IMR-90 (cell line): ENCODE data around the gene SKAP1. TPM values are rescaled to one million over a fixed set of nuclear protein-coding genes. Genes with fewer than 3 reads are reported as not detected.

ENCODE experiments used
- ATAC-seq: fragments of 200-7000 bp; cut with Tn5 transposase; 2 replicates; pipeline ENCODE4 v1.9.1; 2020; ENCODE audit warnings: low read depth, mild to moderate bottlenecking, moderate library complexity
- BruUV-seq: library from RNA; stranded (reverse); fragments of 400-500 nt; replicated peaks from 2 replicates; lab custom pipeline; 2021; lab: Mats Ljungman, UMichigan
- CTCF ChIA-PET: fragments of 300-600 bp; formaldehyde crosslinking; extraction: SDS; loops from one replicate; lab custom pipeline; 2021; ENCODE audit warnings: antibody characterized with exemption; lab: Yijun Ruan, JAX
- POLR2A ChIA-PET: fragments of 300-600 bp; sonication (Branson Sonifier 250); formaldehyde crosslinking; loops from one replicate; lab custom pipeline; 2022; ENCODE audit warnings: antibody characterized with exemption; ENCODE audit not compliant: unreplicated experiment; lab: Charles Lee
- DNase-seq: peaks from one replicate; pipeline ENCODE4 v3.0.0; 2013
- H2AFZ ChIP-seq: replicated peaks from 2 replicates; pipeline ENCODE3; 2013; ENCODE audit warnings: low read length, mild to moderate bottlenecking; ENCODE audit not compliant: poor library complexity
- H2AK5ac ChIP-seq: 2 replicates; pipeline ENCODE4 v1.6.1; 2013; ENCODE audit warnings: low read depth, low read length, inconsistent platforms
- H2AK9ac ChIP-seq: replicated peaks from 2 replicates; pipeline ENCODE3; 2013; ENCODE audit warnings: mild to moderate bottlenecking, low read depth, low read length, moderate library complexity; ENCODE audit not compliant: poor library complexity
- H2BK120ac ChIP-seq: 2 replicates; pipeline ENCODE4 v1.6.1; 2013; ENCODE audit warnings: low read depth, low read length, inconsistent platforms
- H2BK15ac ChIP-seq: 3 replicates; pipeline ENCODE4 v1.6.1; 2013; ENCODE audit warnings: low read depth, low read length, inconsistent platforms
- H2BK20ac ChIP-seq: 2 replicates; pipeline ENCODE4 v1.6.1; 2013; ENCODE audit warnings: low read depth, mild to moderate bottlenecking, inconsistent platforms, low read length, moderate library complexity
- H2BK5ac ChIP-seq: 2 replicates; pipeline ENCODE4 v1.6.1; 2013; ENCODE audit warnings: mild to moderate bottlenecking, low read depth, low read length, inconsistent platforms; ENCODE audit not compliant: poor library complexity, severe bottlenecking
- H3K14ac ChIP-seq: replicated peaks from 2 replicates; pipeline ENCODE4 v1.6.1; 2013; ENCODE audit warnings: low read depth, low read length, inconsistent platforms
- H3K18ac ChIP-seq: 2 replicates; pipeline ENCODE4 v1.6.1; 2013; ENCODE audit warnings: low read depth, low read length, control low read depth
- H3K23ac ChIP-seq: 2 replicates; pipeline ENCODE4 v1.6.1; 2013; ENCODE audit warnings: low read depth, low read length, inconsistent platforms
- H3K27ac ChIP-seq: 2 replicates; pipeline ENCODE4 v1.5.1; 2013; ENCODE audit warnings: mild to moderate bottlenecking, control low read depth, low read length; ENCODE audit not compliant: insufficient read depth
- H3K27me3 ChIP-seq: 2 replicates; pipeline ENCODE4 v1.6.1; 2013; ENCODE audit warnings: low read length; ENCODE audit not compliant: control insufficient read depth, insufficient read depth
- H3K36me3 ChIP-seq: 2 replicates; pipeline ENCODE4 v1.6.1; 2013; ENCODE audit warnings: low read length, mixed read lengths; ENCODE audit not compliant: control insufficient read depth, insufficient read depth
- H3K4ac ChIP-seq: 2 replicates; pipeline ENCODE4 v1.6.1; 2013; ENCODE audit warnings: low read depth, low read length, inconsistent platforms
- H3K4me1 ChIP-seq: 2 replicates; pipeline ENCODE4 v1.6.1; 2013; ENCODE audit warnings: low read length, mixed read lengths; ENCODE audit not compliant: control insufficient read depth, insufficient read depth
- H3K4me2 ChIP-seq: 2 replicates; pipeline ENCODE4 v1.6.1; 2013; ENCODE audit warnings: low read depth, mild to moderate bottlenecking, control low read depth, low read length, moderate library complexity
- H3K4me3 ChIP-seq: 2 replicates; pipeline ENCODE4 v1.5.1; 2013; ENCODE audit warnings: low read depth, mild to moderate bottlenecking, control low read depth, low read length, moderate library complexity; ENCODE audit not compliant: insufficient read depth
- H3K56ac ChIP-seq: 2 replicates; pipeline ENCODE4 v1.6.1; 2013; ENCODE audit warnings: low read length, inconsistent platforms; ENCODE audit not compliant: insufficient read depth; ENCODE audit errors: extremely low read depth
- H3K79me1 ChIP-seq, 2 experiments: 2 replicates each; pipeline ENCODE4 v1.6.1; 2013; ENCODE audit warnings: low read length in 2 of 2, inconsistent platforms in 1 of 2, low read depth in 1 of 2
- H3K9ac ChIP-seq: 2 replicates; pipeline ENCODE4 v1.6.1; 2013; ENCODE audit warnings: low read depth, low read length, control low read depth
- H3K9me1 ChIP-seq: 2 replicates; pipeline ENCODE4 v1.6.1; 2013; ENCODE audit warnings: low read length, inconsistent platforms; ENCODE audit not compliant: insufficient read depth
- H3K9me3 ChIP-seq: 2 replicates; pipeline ENCODE4 v1.6.1; 2013; ENCODE audit warnings: low read length; ENCODE audit not compliant: control insufficient read depth, insufficient read depth
- H4K20me1 ChIP-seq: 2 replicates; pipeline ENCODE4 v1.6.1; 2013; ENCODE audit warnings: low read length, inconsistent platforms; ENCODE audit not compliant: insufficient read depth
- H4K5ac ChIP-seq: 2 replicates; pipeline ENCODE4 v1.6.1; 2013; ENCODE audit warnings: mild to moderate bottlenecking, low read depth, low read length, control low read depth
- H4K8ac ChIP-seq, 2 experiments: 2 replicates each; pipeline ENCODE4 v1.6.1; 2013; ENCODE audit warnings: low read depth in 2 of 2, low read length in 2 of 2, control low read depth in 1 of 2, inconsistent platforms in 1 of 2
- H4K91ac ChIP-seq: 2 replicates; pipeline ENCODE4 v1.6.1; 2013; ENCODE audit warnings: low read depth, low read length, inconsistent platforms; ENCODE audit not compliant: insufficient read depth
- BHLHE40 ChIP-seq: fragments of 150-350 bp; IDR thresholded peaks from 2 replicates; pipeline ENCODE4 v1.6.1; 2016; ENCODE audit warnings: mild to moderate bottlenecking, low read depth, low read length
- CEBPB ChIP-seq: IDR thresholded peaks from 2 replicates; pipeline ENCODE4 v1.6.1; 2012; ENCODE audit warnings: low read depth, low read length, improper control_type of control experiment
- MAFK ChIP-seq: IDR thresholded peaks from 2 replicates; pipeline ENCODE4 v1.6.1; 2012; ENCODE audit warnings: low read depth, low read length, improper control_type of control experiment
- MAZ ChIP-seq: IDR thresholded peaks from 2 replicates; pipeline ENCODE4 v1.6.1; 2012; ENCODE audit warnings: low read depth, mild to moderate bottlenecking, low read length, improper control_type of control experiment, moderate library complexity, borderline replicate concordance
- MXI1 ChIP-seq: IDR thresholded peaks from 2 replicates; pipeline ENCODE4 v1.6.1; 2012; ENCODE audit warnings: low read depth, mild to moderate bottlenecking, low read length, moderate library complexity, borderline replicate concordance
- NFE2L2 ChIP-seq: fragments of 150-350 bp; IDR thresholded peaks from 2 replicates; pipeline ENCODE4 v1.6.1; 2016; ENCODE audit warnings: low read depth, mild to moderate bottlenecking, low read length
- RAD21 ChIP-seq: IDR thresholded peaks from 2 replicates; pipeline ENCODE4 v1.6.1; 2012; ENCODE audit warnings: low read length, improper control_type of control experiment
- RCOR1 ChIP-seq: IDR thresholded peaks from 2 replicates; pipeline ENCODE4 v1.6.1; 2012; ENCODE audit warnings: mild to moderate bottlenecking, low read length, improper control_type of control experiment; ENCODE audit not compliant: insufficient replicate concordance
- RFX5 ChIP-seq: IDR thresholded peaks from 2 replicates; pipeline ENCODE4 v1.8.0; 2012; ENCODE audit warnings: low read depth, mild to moderate bottlenecking, low read length, moderate library complexity
- SMC3 ChIP-seq: fragments of 150-350 bp; IDR thresholded peaks from 2 replicates; pipeline ENCODE4 v1.6.1; 2016; ENCODE audit warnings: low read depth, mild to moderate bottlenecking, antibody characterized with exemption, low read length, moderate library complexity
- WGBS, 2 experiments: methylation state at CpG; one replicate each; pipeline versions ENCODE4 v1.1.5 to v1.1.7; 2013; ENCODE audit warnings: missing lambda C conversion rate in 2 of 2; ENCODE audit not compliant: insufficient read length in 1 of 2; ENCODE audit errors: extremely low coverage in 2 of 2; 5-methylcytosine and 5-hydroxymethylcytosine counted together
- dilution Hi-C: fragments of 300-500 bp; cut with HindIII; formaldehyde crosslinking; loops from one replicate; pipeline ENCODE4 v1.14.3; 2018; ENCODE audit warnings: low sequenced_read_pairs; ENCODE audit not compliant: unreplicated experiment
- in situ Hi-C: fragments of 300-500 bp; cut with MboI; formaldehyde crosslinking; loops from 3 replicates; pipeline ENCODE4 v1.14.3; 2019; ENCODE audit warnings: low sequenced_read_pairs, inconsistent platforms, mixed read lengths
- intact Hi-C: fragments of 100-400 bp; cut with micrococcal nuclease; formaldehyde crosslinking; loops from 2 replicates; pipeline ENCODE4 v1.10.0; 2022
- polyA plus RNA-seq, 3 experiments: library from polyadenylated mRNA; depleted of rRNA; stranded (reverse); fragments of >200 nt; gene quantifications; 2 replicates each; pipeline ENCODE4 v1.2.3, GENCODE V29; 2012; ENCODE audit warnings: low replicate concordance in 1 of 3
- total RNA-seq: library from RNA; depleted of rRNA; stranded (reverse); fragments of >200 nt; gene quantifications from 2 replicates; pipeline ENCODE4 v1.2.3, GENCODE V29; 2012
- TF ChIP-seq, protein P1 (sequence below): fragments of 150-350 bp; IDR thresholded peaks from 2 replicates; pipeline ENCODE4 v1.6.1; 2017; ENCODE audit warnings: mild to moderate bottlenecking, antibody characterized with exemption, low read length, low read depth
- TF ChIP-seq, protein P2 (sequence below): fragments of 150-350 bp; IDR thresholded peaks from 2 replicates; pipeline ENCODE4 v1.6.1; 2016; ENCODE audit warnings: low read depth, mild to moderate bottlenecking, low read length, moderate library complexity, borderline replicate concordance

SKAP1 gene
- total and polyA plus RNA-seq, 2 of the 4 experiments (the other 2 are of a cell fraction): not detected

DNA sequence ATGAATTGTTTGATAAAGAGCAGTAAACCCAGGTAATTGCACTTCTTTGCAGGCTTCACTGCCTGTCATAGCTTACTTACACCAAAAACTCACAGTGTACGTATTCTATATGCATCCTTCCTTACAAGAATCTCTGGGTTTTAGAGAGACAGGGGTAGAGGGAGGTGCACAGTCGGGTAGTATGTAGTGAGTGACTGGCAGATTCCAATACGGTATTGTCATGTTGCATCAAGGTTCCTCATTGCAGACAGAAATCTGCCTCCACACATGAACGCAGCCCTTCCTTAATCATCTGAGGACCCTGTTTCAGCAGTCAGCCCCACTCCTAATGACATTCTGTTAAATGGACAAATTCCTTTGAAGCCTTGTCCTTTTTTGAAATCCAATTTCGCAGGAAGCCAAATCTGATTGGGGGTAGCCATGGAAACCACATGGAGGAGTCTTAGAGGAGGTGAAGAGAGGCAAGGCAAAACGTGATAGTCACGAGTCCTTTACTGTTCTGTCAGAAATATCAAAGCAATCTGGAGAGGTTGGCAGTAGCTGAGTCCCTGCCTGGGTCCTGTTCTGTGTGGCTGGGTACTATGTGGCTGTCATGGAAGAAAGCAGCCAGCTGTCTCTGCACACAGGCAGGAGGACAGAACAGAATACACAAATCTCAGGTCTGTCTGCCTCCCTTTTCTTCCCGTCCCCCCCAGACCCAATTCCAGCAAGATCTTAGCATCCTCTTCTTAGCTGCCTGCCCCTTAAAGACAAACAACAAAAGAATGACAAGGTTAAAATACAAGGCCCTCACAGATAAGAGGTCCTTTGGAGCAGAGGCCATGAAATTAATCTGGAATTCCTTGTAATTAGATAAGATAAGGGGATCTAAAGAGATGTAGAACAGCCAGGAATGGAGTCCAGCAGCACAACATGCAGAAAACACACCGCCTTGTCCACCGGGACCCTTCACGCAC, 3.1 kb upstream of the SKAP1 start:
- Histone ChIP-seq H2AK9ac (no peak overlapping the region), H3K27me3 (peaks cover 86% of the 10 kb centered on the region), H4K8ac (no peak overlapping the region), H4K91ac (no peak overlapping the region), H2BK15ac (no peak overlapping the region), H3K9ac (no peak overlapping the region), H2AK5ac (no peak overlapping the region), H4K5ac (no peak overlapping the region), H2AFZ (no peak overlapping the region), H3K23ac (no peak overlapping the region), H3K79me1 (no peaks in the 10 kb centered on the region), H3K4me2 (no peak overlapping the region), H3K4ac (no peak overlapping the region), H4K20me1 (no peaks in the 10 kb centered on the region), H3K18ac (no peak overlapping the region), H3K56ac (no peak overlapping the region), H3K4me1 (no peaks in the 10 kb centered on the region), H3K4me3 (no peak overlapping the region), H3K36me3 (no peaks in the 10 kb centered on the region), H2BK5ac (no peak overlapping the region), H3K9me3 (peaks cover 4% of the 10 kb centered on the region; the same call in 1 of the 2 replicates), H2BK20ac (no peak overlapping the region), H3K14ac (no peak overlapping the region), H3K27ac (no peak overlapping the region), H2BK120ac (no peak overlapping the region), H3K9me1 (no peaks in the 10 kb centered on the region; the same call in 1 of the 2 replicates)
- in situ Hi-C loops (no loop called here), dilution Hi-C loops (no loop called here), intact Hi-C loops (no loop called here)
- DNase-seq (no peak), ATAC-seq (no peak)
- no peak for TF ChIP-seq MAFK
- TF ChIP-seq RCOR1: no peak
- no peak for TF ChIP-seq RFX5
- TF ChIP-seq BHLHE40: no peak
- TF ChIP-seq CEBPB: no peak
- no peak for TF ChIP-seq MXI1
- no peak for TF ChIP-seq MAZ
- TF ChIP-seq, protein P1, sequence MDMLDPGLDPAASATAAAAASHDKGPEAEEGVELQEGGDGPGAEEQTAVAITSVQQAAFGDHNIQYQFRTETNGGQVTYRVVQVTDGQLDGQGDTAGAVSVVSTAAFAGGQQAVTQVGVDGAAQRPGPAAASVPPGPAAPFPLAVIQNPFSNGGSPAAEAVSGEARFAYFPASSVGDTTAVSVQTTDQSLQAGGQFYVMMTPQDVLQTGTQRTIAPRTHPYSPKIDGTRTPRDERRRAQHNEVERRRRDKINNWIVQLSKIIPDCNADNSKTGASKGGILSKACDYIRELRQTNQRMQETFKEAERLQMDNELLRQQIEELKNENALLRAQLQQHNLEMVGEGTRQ: no peak
- no peak for TF ChIP-seq RAD21
- no peak for TF ChIP-seq SMC3
- no peak for TF ChIP-seq NFE2L2
- TF ChIP-seq, protein P2, sequence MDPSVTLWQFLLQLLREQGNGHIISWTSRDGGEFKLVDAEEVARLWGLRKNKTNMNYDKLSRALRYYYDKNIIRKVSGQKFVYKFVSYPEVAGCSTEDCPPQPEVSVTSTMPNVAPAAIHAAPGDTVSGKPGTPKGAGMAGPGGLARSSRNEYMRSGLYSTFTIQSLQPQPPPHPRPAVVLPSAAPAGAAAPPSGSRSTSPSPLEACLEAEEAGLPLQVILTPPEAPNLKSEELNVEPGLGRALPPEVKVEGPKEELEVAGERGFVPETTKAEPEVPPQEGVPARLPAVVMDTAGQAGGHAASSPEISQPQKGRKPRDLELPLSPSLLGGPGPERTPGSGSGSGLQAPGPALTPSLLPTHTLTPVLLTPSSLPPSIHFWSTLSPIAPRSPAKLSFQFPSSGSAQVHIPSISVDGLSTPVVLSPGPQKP: no peak
- ChIA-PET POLR2A (no interaction called here), CTCF (interaction anchor here (1.0 kb wide), 1 partner anchor 24 kb away, joined by 3 read pairs; no protein-coding TSS in a partner anchor)
- BruUV-seq: no TSS peak
- WGBS, 2 experiments: 52% methylated on average over 4 of the region's 11 CpGs; no CpG with 5 or more reads in 1 of the 2 experiments
